WTC11 (cell line): ENCODE results near the gene KRTAP21-3. TPM values are rescaled to one million over a fixed set of nuclear protein-coding genes. Genes with fewer than 3 reads are reported as not detected.

Experiments
- ATAC-seq: fragments of 200-7000 bp; cut with Tn5 transposase; 2 replicates; pipeline ENCODE4 v1.10.0; 2021; ENCODE audit warnings: mild to moderate bottlenecking, moderate library complexity
- CTCF ChIA-PET: fragments of 300-600 bp; sonication (Branson Sonifier 250); formaldehyde crosslinking; loops from one replicate; lab custom pipeline; 2021; ENCODE audit warnings: antibody characterized with exemption; lab: Charles Lee
- POLR2A ChIA-PET: fragments of 350-600 bp; sonication (Branson Sonifier 250); formaldehyde crosslinking; loops from one replicate; lab custom pipeline; 2021; ENCODE audit warnings: antibody characterized with exemption; lab: Charles Lee
- DNase-seq: peaks from one replicate; pipeline ENCODE4 v3.0.0; 2021; ENCODE audit warnings: low spot score
- H3K27ac Mint-ChIP-seq: 2 replicates; pipeline ENCODE4 v1.8.0; 2021; ENCODE audit warnings: mixed read lengths
- H3K27me3 Mint-ChIP-seq: 2 replicates; pipeline ENCODE4 v1.8.0; 2021; ENCODE audit warnings: low read depth, mild to moderate bottlenecking, moderate library complexity, mixed read lengths
- H3K36me3 Mint-ChIP-seq: 2 replicates; pipeline ENCODE4 v1.8.0; 2021; ENCODE audit warnings: mixed read lengths
- H3K4me1 Mint-ChIP-seq: 2 replicates; pipeline ENCODE4 v1.8.0; 2022; ENCODE audit warnings: mixed read lengths
- H3K4me3 Mint-ChIP-seq: 2 replicates; pipeline ENCODE4 v1.8.0; 2021; ENCODE audit warnings: mild to moderate bottlenecking, moderate library complexity, mixed read lengths
- H3K9me3 Mint-ChIP-seq: 2 replicates; pipeline ENCODE4 v1.8.0; 2021; ENCODE audit warnings: mixed read lengths
- ARID4B ChIP-seq: sonication (generic); formaldehyde crosslinking; IDR thresholded peaks from 2 replicates; pipeline ENCODE4 v1.8.0; 2023; ENCODE audit warnings: missing genetic modification reagents, mild to moderate bottlenecking, borderline replicate concordance
- CREB1 ChIP-seq: sonication (generic); formaldehyde crosslinking; IDR thresholded peaks from 2 replicates; pipeline ENCODE4 v1.8.0; 2023; ENCODE audit warnings: mild to moderate bottlenecking, missing genetic modification reagents
- FOXK1 ChIP-seq: sonication (generic); formaldehyde crosslinking; IDR thresholded peaks from 2 replicates; pipeline ENCODE4 v1.8.0; 2022; ENCODE audit warnings: mild to moderate bottlenecking, moderate library complexity, missing genetic modification reagents
- HMGXB4 ChIP-seq: sonication (generic); formaldehyde crosslinking; IDR thresholded peaks from 2 replicates; pipeline ENCODE4 v1.8.1; 2023; ENCODE audit warnings: mild to moderate bottlenecking, moderate library complexity, missing genetic modification reagents
- MLX ChIP-seq: sonication (generic); formaldehyde crosslinking; IDR thresholded peaks from 2 replicates; pipeline ENCODE4 v1.8.1; 2023; ENCODE audit warnings: mild to moderate bottlenecking, missing genetic modification reagents, moderate library complexity
- NFE2L1 ChIP-seq: sonication (generic); formaldehyde crosslinking; IDR thresholded peaks from 2 replicates; pipeline ENCODE4 v1.8.1; 2023; ENCODE audit warnings: missing genetic modification reagents
- NR1H2 ChIP-seq: sonication (generic); formaldehyde crosslinking; IDR thresholded peaks from 2 replicates; pipeline ENCODE4 v1.9.0; 2021; ENCODE audit warnings: mild to moderate bottlenecking, moderate library complexity, missing genetic modification reagents
- PREB ChIP-seq: sonication (generic); formaldehyde crosslinking; IDR thresholded peaks from 2 replicates; pipeline ENCODE4 v1.8.1; 2022; ENCODE audit warnings: mild to moderate bottlenecking, missing genetic modification reagents, moderate library complexity, borderline replicate concordance
- SMAD3 ChIP-seq: sonication (generic); formaldehyde crosslinking; IDR thresholded peaks from 2 replicates; pipeline ENCODE4 v1.8.0; 2022; ENCODE audit warnings: missing genetic modification reagents, mild to moderate bottlenecking, borderline replicate concordance
- SOX15 ChIP-seq: fragments of 250-450 bp; sonication (Bioruptor Pico); IDR thresholded peaks from 2 replicates; pipeline ENCODE4 v1.9.0; 2021; ENCODE audit warnings: mild to moderate bottlenecking
- STAT6 ChIP-seq: sonication (generic); formaldehyde crosslinking; conservative IDR thresholded peaks from 2 replicates; pipeline ENCODE4 v1.8.1; 2023; ENCODE audit warnings: mild to moderate bottlenecking, low read depth, missing genetic modification reagents, moderate library complexity
- TCF7 ChIP-seq: sonication (generic); formaldehyde crosslinking; IDR thresholded peaks from 2 replicates; pipeline ENCODE4 v1.8.0; 2022; ENCODE audit warnings: mild to moderate bottlenecking, low read depth, missing genetic modification reagents, moderate library complexity
- ZNF138 ChIP-seq: sonication (generic); formaldehyde crosslinking; conservative IDR thresholded peaks from 2 replicates; pipeline ENCODE4 v1.8.1; 2022; ENCODE audit warnings: mild to moderate bottlenecking, moderate library complexity, missing genetic modification reagents
- ZNF232 ChIP-seq: sonication (generic); formaldehyde crosslinking; IDR thresholded peaks from 2 replicates; pipeline ENCODE4 v1.8.0; 2022; ENCODE audit warnings: mild to moderate bottlenecking, missing genetic modification reagents
- ZNF281 ChIP-seq: sonication (generic); formaldehyde crosslinking; IDR thresholded peaks from 2 replicates; pipeline ENCODE4 v1.8.0; 2023; ENCODE audit warnings: mild to moderate bottlenecking, missing genetic modification reagents
- ZNF317 ChIP-seq: sonication (generic); formaldehyde crosslinking; IDR thresholded peaks from 2 replicates; pipeline ENCODE4 v1.8.1; 2023; ENCODE audit warnings: low read depth, mild to moderate bottlenecking, moderate library complexity, missing genetic modification reagents, borderline replicate concordance
- ZNF532 ChIP-seq: fragments of 250-450 bp; sonication (Bioruptor Pico); IDR thresholded peaks from 2 replicates; pipeline ENCODE4 v1.9.0; 2021; ENCODE audit warnings: mild to moderate bottlenecking, borderline replicate concordance
- total RNA-seq: library from RNA; stranded (reverse); gene quantifications from 3 replicates; pipeline ENCODE4 v1.2.3, GENCODE V29; 2021

Gene KRTAP21-3
- total RNA-seq, 1 experiment from 2014 or later = not detected

GRCh38 chr21:30695956-30696355 is 22.6 kb downstream of the KRTAP21-3 start (continued):
- TF ChIP-seq HMGXB4 (CRISPR knock-in tag) (no peak), ZNF281 (CRISPR knock-in tag) (no peak), FOXK1 (CRISPR knock-in tag) (no peak), SMAD3 (CRISPR knock-in tag) (no peak), ARID4B (CRISPR knock-in tag) (no peak), ZNF532 (CRISPR knock-in tag) (no peak), STAT6 (no peak)

- Mint-ChIP-seq H3K36me3 (no peaks in the 10 kb centered on the region), H3K4me1 (peaks cover 13% of the 10 kb centered on the region), H3K4me3 (no peak overlapping the region), H3K9me3 (peaks cover 3% of the 10 kb centered on the region; the same call in 1 of the 2 replicates), H3K27ac (no peak overlapping the region), H3K27me3 (no peaks in the 10 kb centered on the region; the same call in 1 of the 2 replicates)
- ATAC-seq (peak; percentile 60), DNase-seq (peak; percentile 15)
- POLR2A ChIA-PET = no interaction called here
- CTCF ChIA-PET = no interaction called here
- TF ChIP-seq ZNF232 (CRISPR knock-in tag) = no peak
- no peak for TF ChIP-seq CREB1
- TF ChIP-seq PREB (CRISPR knock-in tag) = no peak
- no peak for TF ChIP-seq ZNF317 (CRISPR knock-in tag)
- no peak for TF ChIP-seq NFE2L1 (CRISPR knock-in tag)
- TF ChIP-seq SOX15 (CRISPR knock-in tag) = no peak
- TF ChIP-seq ZNF138 (CRISPR knock-in tag) = no peak
- TF ChIP-seq TCF7 (CRISPR knock-in tag) = no peak
- TF ChIP-seq MLX = no peak
- no peak for TF ChIP-seq NR1H2 (CRISPR knock-in tag)
These were observed 28.8 kb downstream of the KRTAP21-3 start for GRCh38 chr21:30689822-30690221.
